Tibial artery (tissue), 4 donors: ENCODE results near the gene MPP4.

Experiments
- DNase-seq, 2 donors: peaks; one replicate each; pipeline ENCODE4 v3.0.0-alpha.2; 2019
- H3K27ac ChIP-seq, 2 donors: fragments of 200-600 bp; sonication (generic) in 1 of 2; 1 replicate in 1 of 2; 2 replicates in 1 of 2; pipeline ENCODE4 v1.5.1; 2018 to 2019; ENCODE audit warnings: mild to moderate bottlenecking in 1 of 2
- H3K27me3 ChIP-seq, 2 donors: fragments of 200-600 bp; sonication (generic) in 1 of 2; one replicate each; pipeline versions ENCODE4 v1.5.1 to v1.6.0; 2016 to 2019
- H3K36me3 ChIP-seq, 3 donors: fragments of 200-600 bp; sonication (generic) in 2 of 3; one replicate each; pipeline ENCODE4 v1.5.1; 2016 to 2019; ENCODE audit warnings: mild to moderate bottlenecking in 2 of 3
- H3K4me1 ChIP-seq, 4 donors: fragments of 200-600 bp; sonication (generic) in 2 of 4; 1 replicate in 3 of 4; 2 replicates in 1 of 4; pipeline ENCODE4 v1.5.1; 2016 to 2019
- H3K4me3 ChIP-seq, 2 donors: fragments of 200-600 bp; sonication (generic) in 1 of 2; 1 replicate in 1 of 2; 2 replicates in 1 of 2; pipeline ENCODE4 v1.5.1; 2018 to 2019; ENCODE audit warnings: mild to moderate bottlenecking in 2 of 2
- H3K9me3 ChIP-seq, 3 donors: fragments of 200-600 bp; sonication (generic) in 1 of 3; one replicate each; pipeline ENCODE4 v1.5.1; 2016 to 2019
- CTCF ChIP-seq, 2 experiments: fragments of 200-600 bp in 1 of 2; fragments of 450-650 bp in 1 of 2; IDR thresholded peaks; one replicate each; pipeline ENCODE4 v1.5.1; 2017 to 2019; ENCODE audit warnings: antibody characterized with exemption in 2 of 2, mild to moderate bottlenecking in 1 of 2, moderate library complexity in 1 of 2
- intact Hi-C: fragments of 100-400 bp; cut with DNase I; formaldehyde crosslinking; loops from one replicate; pipeline ENCODE4 v1.15.0; 2023; ENCODE audit warnings: low total_unique reads

MPP4 gene

GRCh38 chr2:201696151-201696659, 2.2 kb downstream of the MPP4 start:
- Histone ChIP-seq H3K9me3 (no peaks in the 10 kb centered on the region), H3K27ac (no peak overlapping the region), H3K4me3 (no peak overlapping the region), H3K36me3 (peaks cover 7 to 13% (median 9%) of the 10 kb centered on the region in 3 donors), H3K4me1 (peaks cover 0 to 19% (median 6%) of the 10 kb centered on the region in 4 donors), H3K27me3 (no peaks in the 10 kb centered on the region)
- DNase-seq, result no peak
- TF ChIP-seq CTCF (IDR thresholded peaks at IDR 0.05), result no peak
- intact Hi-C loops, result no loop called here

- Histone ChIP-seq H3K27ac (no peak overlapping the region), H3K27me3 (no peaks in the 10 kb centered on the region), H3K36me3 (no peaks in the 10 kb centered on the region), H3K9me3 (no peaks in the 10 kb centered on the region), H3K4me3 (no peak overlapping the region), H3K4me1 (no peaks in the 10 kb centered on the region)
- no peak for DNase-seq
- no peak for TF ChIP-seq CTCF (IDR thresholded peaks at IDR 0.05)
- intact Hi-C loops, result no loop called here
Measured at GRCh38 chr2:201685156-201685555, 13.3 kb downstream of the MPP4 start.

- DNase-seq, result no peak
- Histone ChIP-seq H3K4me3 (no peak overlapping the region), H3K27me3 (no peaks in the 10 kb centered on the region), H3K4me1 (no peaks in the 10 kb centered on the region), H3K27ac (no peak overlapping the region), H3K36me3 (no peaks in the 10 kb centered on the region), H3K9me3 (no peaks in the 10 kb centered on the region)
- no peak for TF ChIP-seq CTCF (IDR thresholded peaks at IDR 0.05)
- intact Hi-C loops, result no loop called here
Measured at GRCh38 chr2:201680743-201681142, 17.7 kb downstream of the MPP4 start.

GRCh38 chr2:201678401-201678800, 20.0 kb downstream of the MPP4 start:
- Histone ChIP-seq H3K4me3 (no peak overlapping the region), H3K4me1 (no peaks in the 10 kb centered on the region), H3K36me3 (no peaks in the 10 kb centered on the region), H3K27ac (no peak overlapping the region), H3K27me3 (no peaks in the 10 kb centered on the region), H3K9me3 (no peaks in the 10 kb centered on the region)
- intact Hi-C loops, result no loop called here
- TF ChIP-seq CTCF (IDR thresholded peaks at IDR 0.05), result no peak
- DNase-seq, result no peak

- intact Hi-C loops, result no loop called here
- TF ChIP-seq CTCF (IDR thresholded peaks at IDR 0.05), result no peak
- no peaks in the 10 kb centered on the region for H3K4me1 ChIP-seq
Measured at GRCh38 chr2:201675454-201675853, 23.0 kb downstream of the MPP4 start.

GRCh38 chr2:201674794-201675193, 23.6 kb downstream of the MPP4 start:
- DNase-seq, result no peak
- H3K36me3 ChIP-seq, result no peaks in the 10 kb centered on the region
- H3K27ac ChIP-seq, result no peak overlapping the region
- H3K4me3 ChIP-seq, result no peak overlapping the region
- intact Hi-C loops, result no loop called here
- peaks cover 0 to 6% (median 0%) of the 10 kb centered on the region in 3 donors for H3K9me3 ChIP-seq
- TF ChIP-seq CTCF (IDR thresholded peaks at IDR 0.05), result no peak
- H3K4me1 ChIP-seq, result no peaks in the 10 kb centered on the region
- no peaks in the 10 kb centered on the region for H3K27me3 ChIP-seq

More at GRCh38 chr2:201675454-201675853, 23.0 kb downstream of the MPP4 start:
- no peak overlapping the region for H3K4me3 ChIP-seq
- peaks cover 0 to 6% (median 0%) of the 10 kb centered on the region in 3 donors for H3K9me3 ChIP-seq
- H3K36me3 ChIP-seq, result no peaks in the 10 kb centered on the region
- H3K27ac ChIP-seq, result no peak overlapping the region
- no peak for DNase-seq
- H3K27me3 ChIP-seq, result no peaks in the 10 kb centered on the region
